ENCODE measurements around the gene CRISPLD2.

CRISPLD2 gene

DNA sequence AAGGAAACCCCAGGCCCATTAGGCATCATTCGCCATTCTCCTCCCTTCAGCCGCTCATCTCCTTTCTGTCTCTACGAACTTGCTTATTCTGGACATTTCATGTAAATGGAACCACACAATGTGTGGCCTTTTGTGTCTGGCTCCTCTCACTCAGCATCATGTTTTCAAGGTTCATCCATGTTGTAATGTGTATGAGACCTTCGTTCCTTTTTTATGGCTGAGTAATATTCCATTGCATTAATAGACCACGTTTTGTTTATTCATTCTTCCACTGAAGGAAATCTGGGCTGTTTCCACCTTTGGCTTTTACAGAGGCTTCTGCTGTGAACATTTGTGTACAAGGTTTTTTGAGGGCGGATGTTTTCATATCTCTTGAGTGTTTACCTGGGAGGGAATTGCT is 3.2 kb downstream of the CRISPLD2 start:
- TF ChIP-seq, protein P1, sequence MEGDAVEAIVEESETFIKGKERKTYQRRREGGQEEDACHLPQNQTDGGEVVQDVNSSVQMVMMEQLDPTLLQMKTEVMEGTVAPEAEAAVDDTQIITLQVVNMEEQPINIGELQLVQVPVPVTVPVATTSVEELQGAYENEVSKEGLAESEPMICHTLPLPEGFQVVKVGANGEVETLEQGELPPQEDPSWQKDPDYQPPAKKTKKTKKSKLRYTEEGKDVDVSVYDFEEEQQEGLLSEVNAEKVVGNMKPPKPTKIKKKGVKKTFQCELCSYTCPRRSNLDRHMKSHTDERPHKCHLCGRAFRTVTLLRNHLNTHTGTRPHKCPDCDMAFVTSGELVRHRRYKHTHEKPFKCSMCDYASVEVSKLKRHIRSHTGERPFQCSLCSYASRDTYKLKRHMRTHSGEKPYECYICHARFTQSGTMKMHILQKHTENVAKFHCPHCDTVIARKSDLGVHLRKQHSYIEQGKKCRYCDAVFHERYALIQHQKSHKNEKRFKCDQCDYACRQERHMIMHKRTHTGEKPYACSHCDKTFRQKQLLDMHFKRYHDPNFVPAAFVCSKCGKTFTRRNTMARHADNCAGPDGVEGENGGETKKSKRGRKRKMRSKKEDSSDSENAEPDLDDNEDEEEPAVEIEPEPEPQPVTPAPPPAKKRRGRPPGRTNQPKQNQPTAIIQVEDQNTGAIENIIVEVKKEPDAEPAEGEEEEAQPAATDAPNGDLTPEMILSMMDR (IDR thresholded peaks at IDR 0.05; ENCODE audit: low read depth, low read length), result no peak
- H3K4me3 ChIP-seq (ENCODE audit: low read depth, low read length), result no peak overlapping the region

DNA sequence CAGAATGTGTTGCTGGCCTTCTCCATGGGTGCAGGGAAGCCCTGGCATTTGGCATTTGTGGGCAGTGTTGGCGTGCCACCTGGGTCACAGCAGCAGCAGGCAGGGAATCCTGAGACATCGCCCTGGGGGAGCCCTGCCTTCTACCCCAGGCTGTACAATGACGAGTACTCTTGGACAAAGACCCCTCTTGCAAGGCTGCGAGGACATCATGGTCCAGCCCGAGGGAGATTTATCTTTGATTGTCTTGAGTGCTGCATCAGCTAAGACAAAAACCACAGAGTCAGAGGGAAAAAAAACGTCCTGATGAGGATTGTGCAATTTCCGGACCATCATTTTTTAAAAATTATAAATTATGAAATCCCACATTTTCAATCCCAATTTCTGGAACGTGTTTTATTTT is 3.7 kb downstream of the CRISPLD2 start:
- H3K4me3 ChIP-seq (ENCODE audit: low read depth, low read length), result no peak overlapping the region
- TF ChIP-seq, protein P1 (IDR thresholded peaks at IDR 0.05; ENCODE audit: low read depth, low read length), result no peak

DNA sequence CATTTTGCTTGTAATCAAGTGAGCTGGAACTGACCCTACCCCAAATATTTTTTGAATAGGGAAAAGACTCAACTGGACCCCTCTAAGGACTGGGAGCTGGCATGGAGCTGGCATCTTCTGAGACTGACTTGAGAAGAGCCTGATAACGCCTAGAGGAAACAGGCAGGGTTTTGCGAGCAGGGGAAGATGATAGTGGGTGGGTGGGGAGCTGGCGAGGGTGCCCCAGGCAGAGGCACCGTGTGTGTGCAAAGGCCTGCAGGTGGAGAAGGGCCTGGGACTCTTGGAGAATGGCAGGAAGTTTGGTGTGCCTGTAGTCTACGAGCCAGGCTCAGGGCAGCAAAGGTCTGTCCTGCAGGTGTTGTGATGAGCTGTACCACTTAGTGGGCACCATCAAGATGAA is 4.1 kb downstream of the CRISPLD2 start:
- H3K4me3 ChIP-seq (ENCODE audit: low read depth, low read length), result no peak overlapping the region
- TF ChIP-seq, protein P1 (IDR thresholded peaks at IDR 0.05; ENCODE audit: low read depth, low read length), result no peak

DNA sequence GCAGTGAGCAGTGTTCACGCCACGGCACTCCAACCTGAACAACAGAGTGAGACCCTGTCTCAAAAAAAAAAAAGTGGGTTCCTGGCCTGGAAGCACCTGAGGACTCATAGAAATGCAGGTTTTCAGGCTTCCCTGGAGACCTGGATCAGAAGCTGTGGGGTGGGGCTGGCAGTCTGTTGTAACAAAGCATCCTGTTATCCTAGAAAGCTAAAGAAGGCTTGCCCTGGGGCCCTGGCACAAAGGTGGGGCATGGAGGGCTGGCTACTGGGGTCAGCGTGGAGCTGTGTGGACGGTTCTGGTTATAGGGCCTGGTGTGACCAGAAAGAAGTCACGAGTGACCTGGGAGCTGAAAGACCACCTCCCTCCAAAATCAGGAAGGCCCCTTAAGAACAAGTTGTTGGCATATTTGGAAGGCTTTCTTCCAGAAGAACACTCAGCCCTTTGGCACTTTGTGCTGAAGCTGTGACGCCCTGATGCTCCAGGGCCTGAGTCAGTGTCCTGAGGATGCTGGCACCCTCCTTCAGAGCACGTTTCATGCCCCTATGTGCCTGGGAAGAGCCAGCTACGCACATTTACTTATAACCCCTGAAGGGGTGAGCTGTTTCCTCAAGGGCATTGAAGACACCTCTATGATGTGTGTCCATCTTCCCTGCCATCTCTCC is 6.2 kb downstream of the CRISPLD2 start:
- H3K4me3 ChIP-seq (ENCODE audit: low read depth, low read length), result no peak overlapping the region
- TF ChIP-seq, protein P1 (IDR thresholded peaks at IDR 0.05; ENCODE audit: low read depth, low read length), result no peak

DNA sequence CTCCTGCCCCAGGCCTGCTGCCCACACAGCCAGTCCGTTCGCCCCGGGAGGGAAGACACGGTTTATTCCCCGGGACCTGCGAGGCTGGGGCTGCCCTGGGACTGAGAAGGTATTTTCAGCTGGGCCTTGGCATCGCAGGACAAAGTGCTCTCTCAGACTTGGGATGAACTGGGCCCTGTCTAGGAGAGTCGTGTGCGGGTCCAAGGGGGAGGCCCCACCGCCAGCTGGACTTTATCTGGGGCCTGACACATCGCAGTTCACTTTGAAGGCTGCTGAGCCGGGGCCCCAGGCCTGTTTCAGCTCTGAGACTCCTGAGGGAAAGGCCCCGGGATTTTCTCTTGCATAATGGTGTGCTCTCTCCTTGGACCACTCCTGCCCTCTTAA is 6.8 kb downstream of the CRISPLD2 start:
- no peak overlapping the region for H3K4me3 ChIP-seq (ENCODE audit: low read depth, low read length)
- TF ChIP-seq, protein P1 (IDR thresholded peaks at IDR 0.05; ENCODE audit: low read depth, low read length), result no peak

DNA sequence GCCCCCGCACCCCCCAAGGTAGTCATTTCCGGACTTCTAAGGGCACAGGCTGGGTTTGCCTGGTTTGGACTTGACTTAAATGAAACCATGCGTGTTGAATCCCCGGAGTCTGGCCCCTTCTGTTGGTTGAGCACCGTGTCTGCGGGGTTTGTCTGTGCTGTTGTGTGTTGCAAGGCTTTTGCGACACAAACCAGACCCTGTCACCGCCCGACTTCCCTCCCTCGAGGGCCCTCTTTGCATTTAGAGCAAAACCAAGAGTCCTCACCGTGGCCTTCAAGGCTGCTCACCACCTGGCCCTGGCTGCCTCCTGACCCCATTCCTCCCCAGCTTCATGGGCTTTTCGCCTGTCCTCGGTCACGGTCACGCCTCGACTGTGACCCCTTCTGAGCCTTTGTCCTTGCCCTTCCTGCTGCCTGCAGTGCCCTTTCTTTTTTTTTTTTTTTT is 7.4 kb downstream of the CRISPLD2 start:
- TF ChIP-seq, protein P1 (IDR thresholded peaks at IDR 0.05; ENCODE audit: low read depth, low read length), result no peak
- no peak overlapping the region for H3K4me3 ChIP-seq (ENCODE audit: low read depth, low read length)

DNA sequence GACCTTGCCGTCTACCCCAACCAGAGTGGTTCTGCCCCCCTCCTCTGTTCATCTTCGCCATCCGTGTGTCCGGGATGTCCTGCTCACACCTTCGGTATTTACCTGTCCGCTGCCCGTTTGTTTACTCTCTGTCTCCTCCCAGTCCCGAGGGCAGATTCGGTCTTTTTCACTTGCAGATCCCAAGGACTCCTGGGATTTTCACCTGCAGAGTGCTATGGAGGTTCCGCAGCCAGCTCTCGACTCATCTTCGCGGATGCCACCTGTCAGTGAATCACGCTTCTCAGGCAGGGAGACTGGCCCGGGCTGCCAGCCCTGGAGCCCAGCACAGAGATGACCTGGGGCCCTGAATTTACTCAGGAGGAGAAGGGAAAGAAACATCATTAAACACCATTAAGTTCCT is 8.1 kb downstream of the CRISPLD2 start:
- H3K4me3 ChIP-seq (ENCODE audit: low read depth, low read length), result no peak overlapping the region
- TF ChIP-seq, protein P1 (IDR thresholded peaks at IDR 0.05; ENCODE audit: low read depth, low read length), result no peak

Measured in WI38 (cell line).